Body of pancreas (tissue), 4 donors: ENCODE measurements around the gene SOD1. TPM values are rescaled to one million over a fixed set of nuclear protein-coding genes. Genes with fewer than 3 reads are reported as not detected.

Experiments
- ATAC-seq: fragments of 150-250 bp; one replicate; pipeline ENCODE4 v1.9.1; 2016
- DNase-seq, 4 donors: peaks; one replicate each; pipeline ENCODE4 v3.0.0-alpha.2; 2019
- H3K27ac ChIP-seq, 4 donors: fragments of 200-600 bp; sonication (generic); 1 replicate in 3 of 4; 2 replicates in 1 of 4; pipeline versions ENCODE4 v1.5.1 to v1.6.1; 2016 to 2019; ENCODE audit warnings: mild to moderate bottlenecking in 1 of 4, mixed read lengths in 1 of 4, moderate library complexity in 1 of 4
- H3K27me3 ChIP-seq, 2 donors: fragments of 200-600 bp; sonication (generic); one replicate each; pipeline ENCODE4 v1.6.0; 2016; ENCODE audit warnings: mild to moderate bottlenecking in 1 of 2
- H3K36me3 ChIP-seq, 2 donors: fragments of 200-600 bp; sonication (generic); replicated peaks in 1 of 2; 2 replicates each; pipeline ENCODE4 v1.5.1; 2016; ENCODE audit warnings: low read depth in 2 of 2; ENCODE audit not compliant: insufficient read depth in 1 of 2
- H3K4me1 ChIP-seq: fragments of 200-600 bp; sonication (generic); one replicate; pipeline ENCODE4 v1.6.0; 2016
- H3K4me3 ChIP-seq, 2 donors: fragments of 200-600 bp; sonication (generic); 1 replicate in 1 of 2; 2 replicates in 1 of 2; pipeline ENCODE4 v1.5.1; 2016 to 2019
- H3K9me3 ChIP-seq, 3 donors: fragments of 200-600 bp; sonication (generic); 1 replicate in 2 of 3; 2 replicates in 1 of 3; pipeline ENCODE4 v1.5.1; 2016
- CTCF ChIP-seq, 7 experiments: fragments of 450-650 bp in 4 of 7; fragments of 200-600 bp in 3 of 7; sonication (generic) in 3 of 7; IDR thresholded peaks; one replicate each; pipeline ENCODE4 v1.5.1; 2016 to 2019; ENCODE audit warnings: antibody characterized with exemption in 7 of 7
- POLR2A ChIP-seq, 3 donors: fragments of 450-650 bp; IDR thresholded peaks; one replicate each; pipeline ENCODE4 v1.6.1; 2016; ENCODE audit warnings: antibody characterized with exemption in 3 of 3, mild to moderate bottlenecking in 2 of 3
- WGBS, 2 donors: methylation state at CpG; one replicate each; pipeline ENCODE4 v1.1.5; 2017; 5-methylcytosine and 5-hydroxymethylcytosine counted together
- intact Hi-C: fragments of 100-400 bp; cut with DNase I; formaldehyde crosslinking; loops from one replicate; pipeline ENCODE4 v1.15.1; 2023
- total RNA-seq, 2 donors: library from RNA; depleted of rRNA; stranded (reverse); fragments of >200 nt; gene quantifications; one replicate each; pipeline ENCODE4 v1.1.0, GENCODE V29; 2016

Gene SOD1
- total RNA-seq, 2 donors from 2014 or later, result 77.6 to 84.7 TPM

DNA sequence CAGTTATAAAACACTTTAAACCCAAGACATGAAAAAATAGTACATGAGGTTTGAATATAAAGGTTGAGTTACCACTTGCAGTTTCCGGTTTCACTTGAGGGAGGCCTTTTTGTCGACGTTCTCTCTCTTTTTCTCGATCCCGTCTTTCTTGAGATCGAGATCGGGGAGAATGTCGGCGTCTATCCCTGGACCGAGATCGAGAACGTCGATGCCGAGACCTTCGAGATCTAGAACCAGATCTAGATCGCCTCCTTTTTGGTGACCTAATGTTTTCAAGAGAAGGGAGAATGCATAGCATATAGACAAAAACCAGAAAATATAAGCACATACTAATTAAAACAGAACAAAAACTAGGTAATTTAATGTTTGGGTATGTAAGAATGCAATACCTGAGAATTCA is 33.7 kb downstream of the SOD1 start:
- no peak for TF ChIP-seq POLR2A (IDR thresholded peaks at IDR 0.05)
- TF ChIP-seq CTCF (IDR thresholded peaks at IDR 0.05), result no peak
- no peak for ATAC-seq
- Histone ChIP-seq H3K27ac (no peak overlapping the region), H3K36me3 (peaks cover 5 to 30% of the 10 kb centered on the region in 2 donors), H3K27me3 (no peaks in the 10 kb centered on the region), H3K4me3 (no peak overlapping the region), H3K4me1 (no peaks in the 10 kb centered on the region), H3K9me3 (no peaks in the 10 kb centered on the region)
- intact Hi-C loops, result no loop called here
- WGBS, 2 donors, result 94 to 96% methylated on average over 16 of the region's 16 CpGs
- no peak for DNase-seq

DNA sequence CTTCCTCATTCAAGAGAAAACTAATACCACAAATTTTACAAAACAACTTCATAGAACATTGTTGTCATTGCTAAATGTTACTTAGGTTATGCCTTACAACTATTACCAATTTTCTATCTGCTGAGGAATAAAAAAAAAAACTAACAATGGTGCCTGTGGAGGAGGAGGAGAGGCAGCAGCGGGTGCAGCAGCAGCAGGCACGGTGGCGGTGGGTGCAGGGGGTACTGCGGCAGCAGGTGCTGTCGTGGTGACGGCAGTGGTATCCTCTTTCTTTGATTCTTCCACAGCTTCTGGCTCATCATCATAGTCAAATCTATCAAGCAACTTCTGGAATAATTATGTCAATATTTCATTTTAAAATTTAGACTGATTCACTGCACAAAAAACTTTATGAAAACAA is 36.9 kb downstream of the SOD1 start:
- H3K36me3 ChIP-seq, result peaks cover 11 to 31% of the 10 kb centered on the region in 2 donors
- TF ChIP-seq POLR2A (IDR thresholded peaks at IDR 0.05), result no peak
- TF ChIP-seq CTCF (IDR thresholded peaks at IDR 0.05), result no peak
- H3K27me3 ChIP-seq, result no peaks in the 10 kb centered on the region
- DNase-seq (no peak), ATAC-seq (no peak)
- H3K9me3 ChIP-seq, result no peaks in the 10 kb centered on the region
- H3K27ac ChIP-seq, result no peak overlapping the region
- WGBS, 2 donors, result 95 to 96% methylated on average over 6 of the region's 6 CpGs
- H3K4me3 ChIP-seq, result no peak overlapping the region
- intact Hi-C loops, result no loop called here
- no peaks in the 10 kb centered on the region for H3K4me1 ChIP-seq

DNA sequence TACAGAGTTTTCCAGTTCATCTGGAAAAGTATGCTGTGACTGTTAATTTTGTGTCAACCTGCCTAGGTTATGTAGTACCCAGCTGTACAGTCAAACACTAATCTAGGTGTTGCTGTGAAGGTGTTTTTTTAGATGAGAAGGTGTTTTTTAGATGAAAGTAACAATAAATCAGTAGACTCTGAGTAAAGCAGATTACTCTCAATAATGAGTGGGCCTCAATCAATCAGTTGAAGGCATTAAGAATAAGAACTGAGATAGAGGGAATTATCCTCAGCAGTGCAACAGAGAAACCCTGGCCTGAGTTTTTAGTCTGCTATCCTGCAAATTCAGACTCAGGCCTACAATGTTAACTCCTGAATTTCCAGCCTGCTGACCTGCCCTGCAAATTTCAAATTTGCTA is 39.0 kb downstream of the SOD1 start:
- DNase-seq, result no peak
- no peak for ATAC-seq
- intact Hi-C loops, result no loop called here
- H3K4me3 ChIP-seq, result no peak overlapping the region
- no peak overlapping the region for H3K27ac ChIP-seq
- H3K4me1 ChIP-seq, result no peaks in the 10 kb centered on the region
- TF ChIP-seq CTCF (IDR thresholded peaks at IDR 0.05), result no peak
- TF ChIP-seq POLR2A (IDR thresholded peaks at IDR 0.05), result no peak
- H3K9me3 ChIP-seq, result no peaks in the 10 kb centered on the region
- peaks cover 10 to 19% of the 10 kb centered on the region in 2 donors for H3K36me3 ChIP-seq
- no peaks in the 10 kb centered on the region for H3K27me3 ChIP-seq

GRCh38 chr21:31700040-31700439 is 40.5 kb downstream of the SOD1 start:
- intact Hi-C loops, result no loop called here
- Histone ChIP-seq H3K9me3 (no peaks in the 10 kb centered on the region), H3K27ac (no peak overlapping the region), H3K4me3 (no peak overlapping the region), H3K4me1 (no peaks in the 10 kb centered on the region), H3K36me3 (peaks cover 10 to 16% of the 10 kb centered on the region in 2 donors), H3K27me3 (no peaks in the 10 kb centered on the region)
- DNase-seq (no peak), ATAC-seq (no peak)
- TF ChIP-seq CTCF (IDR thresholded peaks at IDR 0.05) (no peak), POLR2A (IDR thresholded peaks at IDR 0.05) (no peak)
- 97 to 98% methylated on average over 3 of the region's 3 CpGs for WGBS, 2 donors

- H3K36me3 ChIP-seq, result peaks cover 0 to 2% of the 10 kb centered on the region in 2 donors
- intact Hi-C loops, result no loop called here
- no peaks in the 10 kb centered on the region for H3K9me3 ChIP-seq
- ATAC-seq (no peak), DNase-seq (no peak)
- no peaks in the 10 kb centered on the region for H3K27me3 ChIP-seq
- 86 to 90% methylated on average over 3 of the region's 3 CpGs for WGBS, 2 donors
- H3K27ac ChIP-seq, result no peak overlapping the region
- TF ChIP-seq CTCF (IDR thresholded peaks at IDR 0.05), result no peak
- peaks cover 25% of the 10 kb centered on the region for H3K4me1 ChIP-seq
- no peak overlapping the region for H3K4me3 ChIP-seq
Measured at GRCh38 chr21:31706562-31706961, 47.1 kb downstream of the SOD1 start.
